NCI-H510A treated with DMSO at 0.1 percent for 48 hours (cell line): Measurements from ENCODE around the gene FLOT1.
A peak's percentile ranks its signal among the peaks of the same experiment; 100 is the strongest.

Experiments
- DNase-seq: peaks from one replicate; lab custom pipeline; 2025; lab: John Stamatoyannopoulos, UW

Gene FLOT1

GRCh38 chr6:30742316-30743098, at the start of gene FLOT1:
FLOT1 (minus strand) TSS chr6:30742687; CDS start chr6:30742189, 498 bp downstream.
- peak; percentile 92 for DNase-seq

GRCh38 chr6:30790724-30791383, 48.4 kb upstream of the FLOT1 start:
- no peak for DNase-seq

DNA sequence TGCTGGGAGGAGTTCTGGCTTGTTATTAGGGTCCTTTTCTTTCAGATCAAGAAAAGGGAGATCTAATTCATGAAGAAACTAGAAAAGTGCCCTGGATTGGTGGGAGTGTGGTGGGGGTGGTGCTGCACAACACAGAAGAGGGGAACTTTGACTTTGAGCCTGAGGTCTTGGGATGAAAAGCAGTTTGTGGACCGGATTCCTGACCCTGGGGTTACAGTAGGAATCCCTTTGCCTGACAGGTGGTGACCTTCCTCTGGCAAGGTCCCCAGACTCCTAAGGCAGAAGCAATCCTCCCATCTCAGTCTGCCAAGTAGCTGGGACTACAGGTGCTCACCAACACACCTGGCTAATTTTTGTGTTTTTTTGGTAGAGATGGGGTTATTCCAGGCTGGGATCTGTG, 47.1 kb upstream of the FLOT1 start:
- no peak for DNase-seq

DNA sequence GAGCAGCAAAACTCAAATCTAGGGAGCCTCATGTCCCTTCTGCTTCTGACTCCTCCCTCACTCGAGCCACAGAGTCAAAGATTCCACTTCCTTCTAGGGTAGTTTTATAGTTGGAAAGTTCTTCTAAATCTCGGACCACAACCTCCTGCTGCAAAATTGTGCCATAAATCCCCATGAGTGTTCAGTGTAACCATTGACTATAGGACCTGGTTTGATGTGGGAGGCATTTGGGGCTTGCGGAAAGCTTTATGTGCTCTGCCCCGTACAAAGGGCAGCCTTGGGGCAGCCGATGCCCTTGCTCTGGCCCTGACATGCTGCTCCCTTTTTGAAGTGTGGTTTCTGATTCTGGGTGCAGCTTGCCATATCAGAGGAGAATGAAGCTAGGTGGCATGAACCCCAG, 45.5 kb upstream of the FLOT1 start:
- DNase-seq = no peak

- no peak for DNase-seq
Observed at GRCh38 chr6:30782425-30783014, 40.0 kb upstream of the FLOT1 start.

DNA sequence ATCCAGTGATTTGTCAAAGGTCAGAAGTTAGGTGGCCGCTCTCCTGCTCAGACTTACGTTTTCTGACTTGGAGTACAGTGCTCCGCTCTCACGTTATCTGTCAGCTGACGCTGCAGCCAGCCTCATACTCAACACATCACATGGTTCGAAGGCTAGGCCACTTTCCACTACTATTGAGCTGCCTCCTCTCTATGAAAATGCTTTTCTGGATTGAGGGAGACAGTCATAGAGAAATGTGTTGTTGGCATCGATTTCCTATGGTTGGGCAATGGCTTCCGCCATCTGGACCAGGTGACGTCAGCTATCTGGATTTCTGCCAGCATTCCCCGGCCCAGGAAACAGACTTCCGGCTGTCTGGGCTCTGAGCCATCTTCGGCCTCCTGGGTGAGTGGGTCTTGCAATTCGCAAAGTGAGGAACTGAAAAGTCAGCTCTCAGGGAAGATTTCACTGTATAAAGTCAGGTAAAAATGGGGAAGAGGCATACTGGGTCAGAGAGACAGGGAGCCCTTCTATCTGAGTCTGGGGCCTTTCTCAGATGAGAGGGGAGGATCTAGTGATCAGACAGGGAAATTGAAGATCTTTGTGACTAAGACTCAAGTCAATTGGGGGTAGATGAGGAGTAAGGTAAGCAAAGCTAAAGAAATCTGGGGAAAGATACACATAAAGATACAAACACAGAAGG, 39.4 kb upstream of the FLOT1 start:
- peak; percentile 89 for DNase-seq

GRCh38 chr6:30781395-30781742, 38.9 kb upstream of the FLOT1 start:
- peak; percentile 71 for DNase-seq

DNA sequence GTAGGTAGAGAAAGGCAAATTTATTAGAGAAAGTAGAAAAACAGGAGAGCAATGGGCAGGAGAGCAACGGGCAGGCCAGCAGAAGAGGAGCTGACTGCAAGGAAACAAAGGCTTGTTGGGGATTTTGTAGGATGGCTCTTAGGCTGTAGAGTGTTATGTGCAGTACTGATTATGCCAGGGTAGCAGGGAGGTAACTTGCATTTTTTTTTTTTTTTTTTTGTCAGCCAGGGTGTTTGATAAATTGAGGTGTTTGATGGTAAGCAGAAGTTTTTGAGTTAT, 38.1 kb upstream of the FLOT1 start:
- DNase-seq = no peak

DNA sequence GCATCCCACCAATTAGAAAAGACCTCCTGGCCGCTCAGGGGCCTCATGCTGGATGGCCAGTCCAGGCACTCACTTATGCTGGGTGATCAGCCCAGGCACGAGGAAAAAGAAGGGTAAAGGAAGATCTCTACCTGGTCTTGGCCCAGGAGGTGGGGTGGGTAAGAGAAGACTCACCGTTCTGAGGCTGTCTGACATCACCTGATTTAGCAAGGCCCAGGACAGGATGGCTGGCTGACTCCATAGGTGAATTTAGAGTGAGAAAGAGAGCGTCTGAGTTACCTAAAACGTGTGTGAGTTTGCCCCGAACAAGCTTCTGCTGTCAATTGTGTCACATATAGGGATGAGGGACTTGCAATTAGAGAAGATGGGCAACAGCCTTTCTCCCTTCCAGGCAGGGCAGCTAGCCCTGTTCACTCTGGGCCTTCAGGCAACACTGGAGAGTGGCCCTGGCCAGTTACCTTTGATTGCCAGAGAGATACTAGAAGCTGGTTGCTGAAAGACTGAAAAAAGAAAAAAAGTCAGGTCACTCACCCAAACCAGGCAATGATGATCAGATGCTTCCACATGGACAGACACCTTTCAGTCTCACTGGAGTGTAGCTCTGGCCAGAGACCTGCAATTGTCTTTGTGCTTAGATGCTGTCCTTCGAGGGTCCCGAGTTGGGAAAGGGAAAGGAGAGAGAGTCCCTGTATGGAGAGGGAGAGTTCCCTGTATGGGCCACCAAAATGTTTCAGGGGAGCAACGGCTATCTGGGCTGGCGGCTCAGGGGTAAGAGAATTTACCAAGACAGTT, 37.6 kb upstream of the FLOT1 start:
- no peak for DNase-seq

GRCh38 chr6:30778001-30778635, 35.6 kb upstream of the FLOT1 start:
- no peak for DNase-seq

DNA sequence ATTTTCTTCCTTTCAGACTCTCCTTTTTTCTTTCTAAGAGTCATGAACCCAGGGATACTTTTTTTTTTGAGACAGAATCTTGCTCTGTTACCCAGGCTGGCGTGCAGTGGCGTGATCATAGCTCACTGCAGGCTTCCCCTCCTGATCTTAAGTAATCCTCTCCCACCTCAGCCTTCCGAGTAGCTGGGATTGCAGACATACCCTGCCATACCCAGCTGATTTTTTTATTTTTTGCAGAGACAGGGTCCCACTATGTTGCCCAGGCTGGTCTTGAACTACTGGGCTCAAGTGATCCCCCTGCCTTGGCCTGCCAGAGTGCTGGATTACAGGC, 34.6 kb upstream of the FLOT1 start:
- no peak for DNase-seq

DNA sequence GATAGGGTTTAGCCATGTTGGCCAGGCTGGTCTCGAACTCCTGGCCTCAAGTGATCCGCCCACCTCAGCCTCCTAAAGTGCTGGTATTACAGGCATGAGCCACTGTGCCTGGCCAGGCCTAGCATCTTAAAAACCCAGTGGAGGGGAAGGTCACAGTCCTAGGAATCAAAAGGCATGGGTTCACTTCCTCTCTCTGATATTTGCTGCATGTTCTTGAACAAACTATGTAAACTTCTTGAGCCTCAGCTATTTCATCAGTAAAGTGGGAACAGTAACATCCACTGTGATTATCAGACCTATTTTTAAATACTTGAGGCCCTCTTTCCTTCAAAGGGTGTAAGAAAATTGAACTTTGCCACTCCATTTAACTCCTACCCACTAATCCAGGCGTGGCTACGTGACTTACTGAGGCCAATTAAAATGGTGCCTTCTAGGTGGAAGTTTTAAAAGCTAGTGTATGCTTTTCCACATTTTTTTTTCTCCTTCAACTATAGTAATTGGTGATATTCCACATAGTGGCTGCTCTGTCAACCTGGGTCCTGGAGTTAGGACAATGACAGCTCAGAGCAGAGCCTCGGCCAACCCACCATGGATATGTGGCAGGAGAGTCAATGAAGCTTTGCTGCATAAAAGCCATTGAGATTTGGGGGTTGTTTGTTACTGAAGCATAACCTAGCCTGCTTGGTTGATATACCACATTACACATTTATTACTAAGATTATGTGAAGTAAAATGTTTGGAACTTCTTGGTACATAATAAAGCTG, 34.1 kb upstream of the FLOT1 start:
- DNase-seq = no peak

DNA sequence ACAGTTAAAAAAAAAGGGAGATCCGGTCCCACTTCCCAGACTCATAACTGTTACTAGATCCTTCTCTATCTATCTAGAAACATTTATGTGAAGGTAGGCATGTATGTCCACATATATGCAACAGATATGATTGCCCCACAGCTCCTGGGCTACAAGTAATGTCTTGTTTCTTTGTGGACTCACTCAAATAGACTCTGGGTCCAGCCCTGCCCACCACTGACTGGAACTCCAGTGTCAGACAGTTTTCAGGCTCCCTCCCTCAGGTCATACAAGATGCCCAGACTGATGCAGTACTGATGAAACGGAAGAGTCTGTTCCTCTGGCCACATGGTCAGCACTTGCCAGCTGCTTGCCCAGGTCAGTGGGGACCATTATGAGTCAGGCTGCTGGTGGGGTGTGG, 32.6 kb upstream of the FLOT1 start:
- no peak for DNase-seq

DNA sequence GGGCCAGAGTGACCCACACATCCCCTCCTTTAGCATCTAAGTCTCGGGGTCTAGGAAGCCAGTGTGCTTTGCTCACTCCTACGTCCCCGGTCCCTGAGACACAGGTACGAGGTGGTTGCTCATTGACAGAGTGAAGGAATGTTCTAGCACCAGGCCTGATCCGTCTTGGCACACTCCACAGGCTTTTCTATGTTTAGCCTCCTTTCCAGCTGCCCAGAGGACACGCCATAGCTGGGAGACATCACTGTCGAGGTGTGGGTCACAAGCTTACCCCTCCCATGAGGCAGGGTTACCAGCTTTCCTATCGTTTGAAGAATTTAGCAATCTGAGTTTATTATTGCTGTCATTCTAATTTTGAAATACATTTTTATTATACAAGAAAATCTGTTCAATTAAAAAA, 32.2 kb upstream of the FLOT1 start:
- no peak for DNase-seq

- no peak for DNase-seq
Observed at GRCh38 chr6:30770592-30770991, 28.1 kb upstream of the FLOT1 start.

DNA sequence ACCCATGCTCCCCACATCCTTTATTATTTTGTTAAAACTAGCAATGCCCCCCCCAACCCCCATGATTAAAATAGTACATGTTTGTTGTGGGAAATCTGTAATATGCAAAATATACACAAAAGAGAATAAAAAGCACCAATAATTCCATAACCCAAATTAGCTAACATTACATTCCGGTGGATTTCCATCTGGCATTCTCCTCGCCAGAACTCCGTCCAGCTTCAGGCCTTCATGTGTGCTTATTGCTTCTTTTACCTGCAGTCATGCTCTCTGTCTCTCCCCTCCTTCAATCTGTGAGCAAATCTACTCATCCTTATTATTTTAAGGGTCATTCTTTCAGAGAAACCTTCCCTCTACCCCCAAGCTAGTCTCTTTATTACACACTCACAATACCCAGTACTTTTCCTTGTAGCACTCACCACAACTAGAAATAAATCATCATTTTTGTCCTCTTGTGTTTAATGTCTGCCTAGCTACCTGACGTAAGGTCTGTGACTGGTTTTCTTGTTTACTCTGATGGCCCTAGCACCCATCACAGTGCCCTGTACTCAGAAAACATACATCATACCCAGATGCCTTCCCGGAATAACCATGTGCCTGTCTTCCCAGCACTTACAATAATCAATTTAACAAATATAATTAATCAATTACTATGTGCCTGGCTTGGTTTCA, 27.5 kb upstream of the FLOT1 start:
- DNase-seq = no peak

DNA sequence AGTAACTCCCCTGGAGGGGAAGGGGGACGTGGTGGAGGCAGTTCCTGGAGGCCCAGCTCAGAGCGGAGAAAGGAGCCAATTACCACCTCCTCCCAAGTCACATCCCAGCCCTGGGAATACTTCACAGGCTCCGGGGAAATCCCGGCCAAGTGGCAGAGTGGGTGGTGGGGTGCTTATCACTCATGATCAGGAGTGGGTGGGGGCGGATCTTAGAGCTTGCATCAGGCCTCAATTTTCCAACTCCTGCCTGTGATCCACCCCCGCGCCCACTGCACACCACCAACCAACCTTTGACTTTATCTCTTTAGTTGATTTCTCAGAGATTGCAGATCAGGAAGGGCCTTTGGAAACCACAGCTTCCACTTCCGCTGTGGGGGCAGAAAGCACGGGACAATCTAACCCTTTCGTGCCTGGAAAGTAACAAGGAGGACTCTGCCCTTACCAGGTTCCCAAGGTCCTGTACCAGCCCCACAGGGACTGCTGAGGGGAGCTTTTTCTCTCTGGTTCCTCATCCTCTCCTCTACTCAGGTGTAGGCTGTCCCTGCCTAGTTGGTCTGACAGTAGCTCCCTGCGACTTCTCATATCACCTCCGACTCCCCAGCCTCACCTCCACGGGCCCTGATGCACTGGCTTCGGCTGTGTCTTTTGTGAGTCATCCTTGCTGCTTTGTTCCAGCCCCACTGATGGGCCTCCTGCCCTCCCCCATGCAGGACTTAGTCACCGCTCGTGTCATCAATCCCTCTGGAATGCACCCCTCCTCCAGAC, 26.8 kb upstream of the FLOT1 start:
- no peak for DNase-seq

GRCh38 chr6:30768634-30769087, 26.2 kb upstream of the FLOT1 start:
- no peak for DNase-seq

GRCh38 chr6:30767944-30768301, 25.4 kb upstream of the FLOT1 start:
- no peak for DNase-seq
